Measurements from ENCODE around the gene CD19. TPM values are rescaled to one million over a fixed set of nuclear protein-coding genes. Genes with fewer than 3 reads are reported as not detected.

The CD19 gene
- total RNA-seq, 2 donors from 2014 or later: 0.46 to 0.51 TPM

DNA sequence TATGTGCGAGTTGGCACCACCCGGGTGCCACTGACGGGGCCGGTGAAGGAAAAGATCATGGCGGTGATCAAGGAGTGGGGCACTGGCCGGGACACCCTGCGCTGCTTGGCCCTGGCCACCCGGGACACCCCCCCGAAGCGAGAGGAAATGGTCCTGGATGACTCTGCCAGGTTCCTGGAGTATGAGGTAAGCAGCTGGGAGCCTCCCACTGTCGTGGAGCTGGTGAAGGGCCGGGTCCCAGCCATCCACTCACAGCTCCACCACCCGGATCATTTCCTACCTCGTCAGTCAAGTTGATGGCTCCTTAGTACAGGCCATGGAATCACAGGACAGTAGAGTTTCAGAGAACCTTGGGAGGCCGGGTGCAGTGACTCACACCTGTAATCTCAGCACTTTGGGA is 33.5 kb upstream of the CD19 start:
- Histone ChIP-seq H3K4me3 (no peak overlapping the region), H3K36me3 (no peaks in the 10 kb centered on the region), H3K27me3 (replicated peaks; ENCODE audit: insufficient read depth) (no peaks in the 10 kb centered on the region), H3K27ac (no peak overlapping the region), H3K4me1 (replicated peaks) (no peaks in the 10 kb centered on the region), H3K9me3 (no peaks in the 10 kb centered on the region)
- 85% methylated on average over 15 of the region's 15 CpGs for WGBS
- no peak for TF ChIP-seq POLR2A (IDR thresholded peaks at IDR 0.05)
- no peak for TF ChIP-seq POLR2AphosphoS5 (IDR thresholded peaks at IDR 0.05)
- TF ChIP-seq, protein P1, sequence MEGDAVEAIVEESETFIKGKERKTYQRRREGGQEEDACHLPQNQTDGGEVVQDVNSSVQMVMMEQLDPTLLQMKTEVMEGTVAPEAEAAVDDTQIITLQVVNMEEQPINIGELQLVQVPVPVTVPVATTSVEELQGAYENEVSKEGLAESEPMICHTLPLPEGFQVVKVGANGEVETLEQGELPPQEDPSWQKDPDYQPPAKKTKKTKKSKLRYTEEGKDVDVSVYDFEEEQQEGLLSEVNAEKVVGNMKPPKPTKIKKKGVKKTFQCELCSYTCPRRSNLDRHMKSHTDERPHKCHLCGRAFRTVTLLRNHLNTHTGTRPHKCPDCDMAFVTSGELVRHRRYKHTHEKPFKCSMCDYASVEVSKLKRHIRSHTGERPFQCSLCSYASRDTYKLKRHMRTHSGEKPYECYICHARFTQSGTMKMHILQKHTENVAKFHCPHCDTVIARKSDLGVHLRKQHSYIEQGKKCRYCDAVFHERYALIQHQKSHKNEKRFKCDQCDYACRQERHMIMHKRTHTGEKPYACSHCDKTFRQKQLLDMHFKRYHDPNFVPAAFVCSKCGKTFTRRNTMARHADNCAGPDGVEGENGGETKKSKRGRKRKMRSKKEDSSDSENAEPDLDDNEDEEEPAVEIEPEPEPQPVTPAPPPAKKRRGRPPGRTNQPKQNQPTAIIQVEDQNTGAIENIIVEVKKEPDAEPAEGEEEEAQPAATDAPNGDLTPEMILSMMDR (IDR thresholded peaks at IDR 0.05): no peak
- intact Hi-C loops (cut with DNase I): no loop called here
- no peak for DNase-seq (ENCODE audit: low spot score)

DNA sequence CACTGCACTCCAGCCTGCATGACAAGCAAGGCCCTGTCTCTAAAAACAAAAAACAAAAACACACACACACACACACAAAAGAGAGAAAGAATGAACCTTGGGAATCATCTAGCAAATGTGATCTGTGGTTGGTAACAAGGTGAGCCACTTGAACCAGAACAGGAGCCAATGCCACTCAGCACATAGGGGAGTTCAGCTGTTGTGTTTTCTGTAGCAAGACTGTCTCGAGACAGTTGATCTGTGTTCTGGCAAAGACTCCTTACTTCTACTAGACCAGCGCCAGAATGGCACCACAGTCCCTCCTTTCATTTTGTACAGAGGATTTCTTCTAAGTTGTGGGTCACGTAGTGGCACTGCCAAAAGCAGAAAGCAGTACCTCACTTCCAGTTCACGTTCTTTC is 32.8 kb upstream of the CD19 start:
- Histone ChIP-seq H3K36me3 (no peaks in the 10 kb centered on the region), H3K27me3 (replicated peaks; ENCODE audit: insufficient read depth) (no peaks in the 10 kb centered on the region), H3K4me1 (replicated peaks) (no peaks in the 10 kb centered on the region), H3K4me3 (no peak overlapping the region), H3K27ac (no peak overlapping the region), H3K9me3 (no peaks in the 10 kb centered on the region)
- 85% methylated on average over 4 of the region's 4 CpGs for WGBS
- no peak for TF ChIP-seq POLR2A (IDR thresholded peaks at IDR 0.05)
- no peak for TF ChIP-seq POLR2AphosphoS5 (IDR thresholded peaks at IDR 0.05)
- TF ChIP-seq, protein P1 (IDR thresholded peaks at IDR 0.05): no peak
- intact Hi-C loops (cut with DNase I): no loop called here
- no peak for DNase-seq (ENCODE audit: low spot score)

DNA sequence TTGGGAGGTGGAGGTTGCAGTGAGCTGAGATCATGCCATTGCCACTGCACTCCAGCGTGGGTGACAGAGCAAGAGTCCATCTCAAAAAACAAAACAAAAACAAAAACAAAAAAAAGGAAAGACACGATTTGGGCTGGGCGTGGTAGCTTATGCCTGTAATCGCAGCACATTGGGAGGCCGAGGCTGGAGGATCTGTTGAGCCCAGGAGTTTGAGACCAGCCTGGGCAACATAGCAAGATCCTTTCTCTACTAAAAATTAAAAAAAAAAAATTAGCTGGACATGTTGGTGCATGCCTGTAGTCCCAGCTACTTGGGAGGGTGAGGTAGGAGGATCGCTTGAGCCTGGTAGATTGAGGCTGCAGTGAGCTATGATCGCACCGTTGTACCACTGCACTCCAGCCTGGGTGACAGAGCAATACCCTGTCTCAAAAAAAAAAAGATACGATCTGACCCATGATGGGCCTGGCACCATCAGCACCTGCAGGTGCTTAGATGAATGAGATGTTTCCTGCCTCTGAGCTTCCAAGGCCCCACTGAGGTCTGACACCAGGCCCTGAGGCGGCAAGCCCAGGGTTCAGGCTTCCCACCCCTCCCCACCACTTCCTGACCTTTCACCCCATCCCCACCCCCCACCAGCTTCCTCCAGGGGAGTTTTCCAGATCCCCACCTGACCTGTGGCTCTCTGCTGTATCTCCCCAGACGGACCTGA is 31.7 kb upstream of the CD19 start:
- no peak overlapping the region for H3K4me3 ChIP-seq
- H3K9me3 ChIP-seq: no peaks in the 10 kb centered on the region
- H3K27me3 ChIP-seq (replicated peaks; ENCODE audit: insufficient read depth): no peaks in the 10 kb centered on the region
- H3K4me1 ChIP-seq (replicated peaks): no peaks in the 10 kb centered on the region
- no peak for DNase-seq (ENCODE audit: low spot score)
- WGBS: 92% methylated on average over 11 of the region's 11 CpGs
- intact Hi-C loops (cut with DNase I): no loop called here
- no peak overlapping the region for H3K27ac ChIP-seq
- H3K36me3 ChIP-seq: no peaks in the 10 kb centered on the region
- TF ChIP-seq, protein P1 (IDR thresholded peaks at IDR 0.05): no peak
- TF ChIP-seq POLR2AphosphoS5 (IDR thresholded peaks at IDR 0.05) (no peak), POLR2A (IDR thresholded peaks at IDR 0.05) (no peak)

DNA sequence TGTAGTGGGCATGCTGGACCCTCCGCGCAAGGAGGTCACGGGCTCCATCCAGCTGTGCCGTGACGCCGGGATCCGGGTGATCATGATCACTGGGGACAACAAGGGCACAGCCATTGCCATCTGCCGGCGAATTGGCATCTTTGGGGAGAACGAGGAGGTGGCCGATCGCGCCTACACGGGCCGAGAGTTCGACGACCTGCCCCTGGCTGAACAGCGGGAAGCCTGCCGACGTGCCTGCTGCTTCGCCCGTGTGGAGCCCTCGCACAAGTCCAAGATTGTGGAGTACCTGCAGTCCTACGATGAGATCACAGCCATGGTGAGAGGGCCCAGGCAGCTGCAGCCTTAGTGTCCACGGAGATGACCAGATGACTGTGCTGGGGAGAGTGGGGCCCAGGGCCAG is 31.2 kb upstream of the CD19 start:
- intact Hi-C loops (cut with DNase I): no loop called here
- no peaks in the 10 kb centered on the region for H3K27me3 ChIP-seq (replicated peaks; ENCODE audit: insufficient read depth)
- DNase-seq (ENCODE audit: low spot score): no peak
- no peaks in the 10 kb centered on the region for H3K9me3 ChIP-seq
- no peaks in the 10 kb centered on the region for H3K4me1 ChIP-seq (replicated peaks)
- H3K36me3 ChIP-seq: no peaks in the 10 kb centered on the region
- no peak overlapping the region for H3K27ac ChIP-seq
- TF ChIP-seq POLR2A (IDR thresholded peaks at IDR 0.05): no peak
- no peak for TF ChIP-seq POLR2AphosphoS5 (IDR thresholded peaks at IDR 0.05)
- TF ChIP-seq, protein P1 (IDR thresholded peaks at IDR 0.05): no peak
- no peak overlapping the region for H3K4me3 ChIP-seq
- WGBS: 92% methylated on average over 24 of the region's 25 CpGs

DNA sequence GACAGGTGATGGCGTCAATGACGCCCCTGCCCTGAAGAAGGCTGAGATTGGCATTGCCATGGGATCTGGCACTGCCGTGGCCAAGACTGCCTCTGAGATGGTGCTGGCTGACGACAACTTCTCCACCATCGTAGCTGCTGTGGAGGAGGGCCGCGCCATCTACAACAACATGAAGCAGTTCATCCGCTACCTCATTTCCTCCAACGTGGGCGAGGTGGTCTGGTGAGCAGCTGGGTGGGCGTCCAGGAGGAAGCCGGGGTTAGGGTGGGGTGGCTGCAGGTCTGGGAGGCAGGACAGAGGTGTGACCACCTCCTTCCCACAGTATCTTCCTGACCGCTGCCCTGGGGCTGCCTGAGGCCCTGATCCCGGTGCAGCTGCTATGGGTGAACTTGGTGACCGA is 29.9 kb upstream of the CD19 start:
- Histone ChIP-seq H3K9me3 (no peaks in the 10 kb centered on the region), H3K4me3 (no peak overlapping the region), H3K4me1 (replicated peaks) (no peaks in the 10 kb centered on the region), H3K27ac (no peak overlapping the region), H3K36me3 (no peaks in the 10 kb centered on the region), H3K27me3 (replicated peaks; ENCODE audit: insufficient read depth) (no peaks in the 10 kb centered on the region)
- intact Hi-C loops (cut with DNase I): no loop called here
- TF ChIP-seq, protein P1 (IDR thresholded peaks at IDR 0.05): no peak
- no peak for TF ChIP-seq POLR2A (IDR thresholded peaks at IDR 0.05)
- no peak for DNase-seq (ENCODE audit: low spot score)
- WGBS: 92% methylated on average over 13 of the region's 15 CpGs
